Osteoblast (primary cell): ENCODE data around the gene GOT2. TPM values are rescaled to one million over a fixed set of nuclear protein-coding genes. Genes with fewer than 3 reads are reported as not detected.

Experiments
- DNase-seq: peaks from one replicate; pipeline ENCODE4 v3.0.0; 2011; ENCODE audit warnings: low spot score, mixed read lengths; ENCODE audit not compliant: insufficient read length; ENCODE audit errors: missing footprints
- H2AFZ ChIP-seq: 2 replicates; pipeline ENCODE4 v1.6.0; 2011; ENCODE audit warnings: mild to moderate bottlenecking, low read length
- H3K27ac ChIP-seq: 2 replicates; pipeline ENCODE4 v1.5.1; 2011; ENCODE audit warnings: mild to moderate bottlenecking, low read depth, low read length, moderate library complexity
- H3K27me3 ChIP-seq: 2 replicates; pipeline ENCODE4 v1.6.0; 2012; ENCODE audit warnings: mild to moderate bottlenecking, control low read depth, inconsistent platforms, low read length, moderate library complexity; ENCODE audit not compliant: insufficient read depth
- H3K36me3 ChIP-seq: 2 replicates; pipeline ENCODE4 v1.5.1; 2011; ENCODE audit warnings: mild to moderate bottlenecking, low read length, control low read depth, moderate library complexity; ENCODE audit not compliant: insufficient read depth
- H3K4me1 ChIP-seq: 2 replicates; pipeline ENCODE4 v1.5.1; 2011; ENCODE audit warnings: mild to moderate bottlenecking, low read length, control low read depth, moderate library complexity; ENCODE audit not compliant: insufficient read depth
- H3K4me2 ChIP-seq: 2 replicates; pipeline ENCODE4 v1.6.0; 2011; ENCODE audit warnings: mild to moderate bottlenecking, low read length; ENCODE audit not compliant: insufficient read depth
- H3K4me3 ChIP-seq: fragments of 200-600 bp; sonication (generic); 3 replicates; pipeline ENCODE4 v1.5.1; 2012; ENCODE audit warnings: mild to moderate bottlenecking, low read length, inconsistent platforms; ENCODE audit not compliant: insufficient read depth
- H3K79me2 ChIP-seq: 2 replicates; pipeline ENCODE4 v1.6.0; 2012; ENCODE audit warnings: mild to moderate bottlenecking, low read length, control low read depth, inconsistent platforms; ENCODE audit not compliant: insufficient read depth
- H3K9me3 ChIP-seq: 2 replicates; pipeline ENCODE4 v1.5.1; 2011; ENCODE audit warnings: low read depth, low read length, control low read depth
- H4K20me1 ChIP-seq: 2 replicates; pipeline ENCODE4 v1.6.0; 2012; ENCODE audit warnings: mild to moderate bottlenecking, low read length, control low read depth; ENCODE audit not compliant: insufficient read depth
- CTCF ChIP-seq: IDR thresholded peaks from 2 replicates; pipeline ENCODE4 v1.5.1; 2011; ENCODE audit warnings: mild to moderate bottlenecking, low read depth, low read length, moderate library complexity; ENCODE audit errors: extremely low read depth
- total RNA-seq: library from RNA; depleted of rRNA; stranded (reverse); fragments of >200 nt; gene quantifications from 2 replicates; pipeline ENCODE4 v1.2.3, GENCODE V29; 2012

GOT2 gene
- total RNA-seq, 1 donor: 21.4 TPM

GRCh38 chr16:58727796-58728568, 6.1 kb downstream of the GOT2 start:
- DNase-seq: no peak
- TF ChIP-seq CTCF: no peak
- Histone ChIP-seq H3K4me3 (no peak overlapping the region), H4K20me1 (peaks cover 21% of the 10 kb centered on the region), H2AFZ (no peak overlapping the region), H3K27ac (no peak overlapping the region), H3K27me3 (no peaks in the 10 kb centered on the region), H3K36me3 (peaks cover 7% of the 10 kb centered on the region), H3K9me3 (no peaks in the 10 kb centered on the region), H3K4me1 (peaks cover 5% of the 10 kb centered on the region), H3K79me2 (peaks cover 58% of the 10 kb centered on the region), H3K4me2 (no peak overlapping the region)

GRCh38 chr16:58727028-58727781, 6.9 kb downstream of the GOT2 start:
- H3K36me3 ChIP-seq: peaks cover 11% of the 10 kb centered on the region
- no peak overlapping the region for H2AFZ ChIP-seq

GRCh38 chr16:58723109-58723508, 11.0 kb downstream of the GOT2 start:
- no peak for DNase-seq
- no peak overlapping the region for H3K4me3 ChIP-seq
- no peak overlapping the region for H2AFZ ChIP-seq
- H3K27ac ChIP-seq: no peak overlapping the region
- H3K36me3 ChIP-seq: peaks cover 40% of the 10 kb centered on the region
- H3K27me3 ChIP-seq: no peaks in the 10 kb centered on the region
- H3K9me3 ChIP-seq: no peaks in the 10 kb centered on the region
- H4K20me1 ChIP-seq: no peaks in the 10 kb centered on the region
- no peak for TF ChIP-seq CTCF
- peaks cover 15% of the 10 kb centered on the region for H3K79me2 ChIP-seq
- no peaks in the 10 kb centered on the region for H3K4me1 ChIP-seq
- H3K4me2 ChIP-seq: no peak overlapping the region

More at GRCh38 chr16:58727028-58727781, 6.9 kb downstream of the GOT2 start:
- Histone ChIP-seq H3K27ac (no peak overlapping the region), H3K27me3 (no peaks in the 10 kb centered on the region), H3K4me1 (no peaks in the 10 kb centered on the region), H4K20me1 (peaks cover 14% of the 10 kb centered on the region), H3K4me2 (no peak overlapping the region), H3K9me3 (no peaks in the 10 kb centered on the region), H3K4me3 (no peak overlapping the region), H3K79me2 (peaks cover 55% of the 10 kb centered on the region)
- DNase-seq: no peak
- TF ChIP-seq CTCF: no peak

GRCh38 chr16:58717994-58718393, 16.1 kb downstream of the GOT2 start:
- peaks cover 70% of the 10 kb centered on the region for H3K36me3 ChIP-seq
- H3K4me2 ChIP-seq: no peak overlapping the region
- H3K27ac ChIP-seq: no peak overlapping the region
- H3K27me3 ChIP-seq: no peaks in the 10 kb centered on the region
- DNase-seq: no peak
- no peaks in the 10 kb centered on the region for H3K9me3 ChIP-seq
- H4K20me1 ChIP-seq: no peaks in the 10 kb centered on the region
- no peaks in the 10 kb centered on the region for H3K4me1 ChIP-seq
- no peak for TF ChIP-seq CTCF
- no peaks in the 10 kb centered on the region for H3K79me2 ChIP-seq
- H3K4me3 ChIP-seq: no peak overlapping the region
- no peak overlapping the region for H2AFZ ChIP-seq
